B cell (primary cell): ENCODE results near the gene UBE2G2. TPM values are rescaled to one million over a fixed set of nuclear protein-coding genes. Genes with fewer than 3 reads are reported as not detected.

Experiments
- ATAC-seq: fragments of 200-7000 bp; cut with Tn5 transposase; one replicate; pipeline ENCODE4 v1.10.0; 2021; ENCODE audit warnings: low read depth, mild to moderate bottlenecking, moderate number of reproducible peaks, moderate library complexity
- CTCF ChIA-PET: fragments of 350-600 bp; sonication (Branson Sonifier 250); formaldehyde crosslinking; loops from one replicate; lab custom pipeline; 2021; ENCODE audit warnings: antibody characterized with exemption, inconsistent platforms; lab: Charles Lee
- POLR2A ChIA-PET: fragments of 350-600 bp; sonication (Branson Sonifier 250); formaldehyde crosslinking; loops from one replicate; lab custom pipeline; 2021; ENCODE audit warnings: antibody characterized with exemption; lab: Charles Lee
- DNase-seq: peaks from one replicate; pipeline ENCODE4 v3.0.0; 2013
- H2AFZ ChIP-seq: 2 replicates; pipeline ENCODE4 v1.6.1; 2012; ENCODE audit warnings: mild to moderate bottlenecking, low read depth, low read length; ENCODE audit not compliant: insufficient read depth, poor library complexity, severe bottlenecking
- H3K27ac ChIP-seq, 2 donors: 1 replicate in 1 of 2; 2 replicates in 1 of 2; pipeline ENCODE4 v1.5.1; 2012 to 2013; ENCODE audit warnings: low read length in 2 of 2, mild to moderate bottlenecking in 2 of 2, moderate library complexity in 1 of 2
- H3K27me3 ChIP-seq, 4 experiments: fragments of 200-600 bp in 1 of 4; sonication (generic) in 1 of 4; replicated peaks in 1 of 4; 1 replicate in 2 of 4; 2 replicates in 2 of 4; pipeline versions ENCODE4 v1.6.1 to v1.7.0; 2013 to 2016; ENCODE audit warnings: low read length in 3 of 4, mild to moderate bottlenecking in 2 of 4, mixed read lengths in 1 of 4, moderate library complexity in 1 of 4; ENCODE audit not compliant: insufficient read depth in 4 of 4, control insufficient read depth in 3 of 4; ENCODE audit errors: control extremely low read depth in 1 of 4
- H3K36me3 ChIP-seq, 2 experiments: replicated peaks in 1 of 2; 1 replicate in 1 of 2; 2 replicates in 1 of 2; pipeline versions ENCODE4 v1.6.1 to v1.7.1; 2013; ENCODE audit warnings: low read length in 1 of 2; ENCODE audit not compliant: insufficient read depth in 2 of 2, control insufficient read depth in 1 of 2; ENCODE audit errors: control extremely low read depth in 1 of 2, extremely low read depth in 1 of 2
- H3K4me1 ChIP-seq, 2 donors: fragments of 200-600 bp in 1 of 2; sonication (generic) in 1 of 2; 1 replicate in 1 of 2; 2 replicates in 1 of 2; pipeline versions ENCODE4 v1.5.1 to v1.6.1; 2013 to 2017; ENCODE audit warnings: low read length in 2 of 2; ENCODE audit not compliant: control insufficient read depth in 2 of 2, insufficient read depth in 2 of 2
- H3K4me2 ChIP-seq: replicated peaks from 2 replicates; pipeline ENCODE3; 2012; ENCODE audit warnings: mild to moderate bottlenecking, low read depth, low read length; ENCODE audit not compliant: poor library complexity, severe bottlenecking
- H3K4me3 ChIP-seq, 5 experiments: fragments of 200-600 bp in 1 of 5; sonication (generic) in 1 of 5; 1 replicate in 3 of 5; 2 replicates in 2 of 5; pipeline versions ENCODE4 v1.5.1 to v1.7.0; 2011 to 2016; ENCODE audit warnings: low read length in 4 of 5, mild to moderate bottlenecking in 4 of 5, low read depth in 2 of 5, control low read depth in 1 of 5, moderate library complexity in 1 of 5; ENCODE audit not compliant: insufficient read depth in 1 of 5; ENCODE audit errors: control extremely low read depth in 1 of 5, extremely low read depth in 1 of 5
- H3K79me2 ChIP-seq: fragments of 200-600 bp; sonication (generic); one replicate; pipeline ENCODE4 v1.6.0; 2016; ENCODE audit warnings: low read length; ENCODE audit not compliant: control insufficient read depth, insufficient read depth
- H3K9ac ChIP-seq: fragments of 200-600 bp; sonication (generic); 2 replicates; pipeline ENCODE4 v1.6.1; 2017; ENCODE audit warnings: mild to moderate bottlenecking, low read length, moderate library complexity
- H3K9me3 ChIP-seq, 3 donors: one replicate each; pipeline versions ENCODE4 v1.6.1 to v1.7.1; 2013; ENCODE audit warnings: low read length in 2 of 3; ENCODE audit not compliant: control insufficient read depth in 2 of 3, insufficient read depth in 1 of 3; ENCODE audit errors: control extremely low read depth in 1 of 3
- H4K20me1 ChIP-seq: 2 replicates; pipeline ENCODE4 v1.6.0; 2012; ENCODE audit warnings: mild to moderate bottlenecking, low read length; ENCODE audit not compliant: insufficient read depth, control insufficient read depth, poor library complexity, severe bottlenecking
- H3K27ac Mint-ChIP-seq: one replicate; pipeline ENCODE4 v1.8.0; 2021; ENCODE audit warnings: mixed read lengths
- H3K27me3 Mint-ChIP-seq: one replicate; pipeline ENCODE4 v1.8.0; 2021; ENCODE audit warnings: mixed read lengths
- H3K4me1 Mint-ChIP-seq: one replicate; pipeline ENCODE4 v1.8.0; 2021; ENCODE audit warnings: mixed read lengths
- H3K4me3 Mint-ChIP-seq: one replicate; pipeline ENCODE4 v1.8.0; 2021; ENCODE audit warnings: mixed read lengths
- H3K9me3 Mint-ChIP-seq: one replicate; pipeline ENCODE4 v1.8.0; 2022; ENCODE audit warnings: mixed read lengths; ENCODE audit not compliant: insufficient read depth
- EZH2 ChIP-seq: IDR thresholded peaks from 2 replicates; pipeline ENCODE4 v1.6.1; 2012; ENCODE audit warnings: borderline replicate concordance, low read depth, mild to moderate bottlenecking, moderate library complexity, low read length; ENCODE audit not compliant: insufficient read depth, poor library complexity, severe bottlenecking
- WGBS: methylation state at CpG from one replicate; pipeline ENCODE4 v1.1.5; 2013; ENCODE audit warnings: missing lambda C conversion rate; ENCODE audit not compliant: insufficient coverage; 5-methylcytosine and 5-hydroxymethylcytosine counted together
- intact Hi-C: fragments of 100-400 bp; cut with micrococcal nuclease; formaldehyde crosslinking; loops from one replicate; pipeline ENCODE4 v1.10.0; 2022
- polyA plus RNA-seq: library from polyadenylated mRNA; depleted of rRNA; stranded (reverse); fragments of >200 nt; gene quantifications from 2 replicates; pipeline ENCODE4 v1.2.3, GENCODE V29; 2012
- total RNA-seq, 2 donors: library from RNA; stranded (reverse); fragments of 120-200 nt in 1 of 2; gene quantifications; 1 replicate in 1 of 2; 2 replicates in 1 of 2; pipeline versions ENCODE4 v1.2.3 to v1.2.4, GENCODE V29; 2013 to 2022
- TF ChIP-seq, protein P1 (sequence below): fragments of 200-600 bp; IDR thresholded peaks from one replicate; pipeline ENCODE4 v1.8.0; 2022; ENCODE audit warnings: antibody characterized with exemption, mild to moderate bottlenecking

The UBE2G2 gene
- total and polyA plus RNA-seq, 2 donors (not counting 1 experiment from before 2014, with no cell fraction given) = 96.4 to 109 TPM

DNA sequence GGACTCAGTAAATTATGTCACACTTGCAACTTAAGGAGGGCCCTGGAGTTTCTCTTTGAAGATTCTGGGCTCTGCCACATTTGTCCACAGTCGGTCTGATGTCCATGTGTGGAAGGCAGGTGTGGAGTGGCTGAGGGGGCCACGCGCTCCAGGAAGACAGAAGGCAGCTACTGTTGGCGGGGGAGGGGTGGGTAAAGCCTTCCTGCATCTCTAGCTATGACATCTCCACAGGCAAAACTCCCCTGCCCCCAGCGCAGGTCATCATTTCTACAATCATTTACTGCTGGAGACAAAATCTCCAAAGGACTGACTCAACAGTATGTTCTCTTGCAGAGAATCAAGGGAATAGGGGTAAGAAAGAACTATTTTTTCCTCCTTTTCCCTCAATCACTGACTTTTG, 78.9 kb downstream of the UBE2G2 start:
- DNase-seq (no peak), ATAC-seq (no peak)
- Mint-ChIP-seq H3K27ac (no peak overlapping the region), H3K4me3 (no peak overlapping the region), H3K27me3 (peaks cover 71% of the 10 kb centered on the region), H3K4me1 (peaks cover 6% of the 10 kb centered on the region), H3K9me3 (no peaks in the 10 kb centered on the region)
- Histone ChIP-seq H3K79me2 (no peaks in the 10 kb centered on the region), H2AFZ (no peak overlapping the region), H3K9me3 (peaks cover 0 to 9% (median 0%) of the 10 kb centered on the region in 3 donors), H3K36me3 (no peaks in the 10 kb centered on the region), H3K27me3 (peaks cover 0 to 41% (median 20%) of the 10 kb centered on the region in 4 experiments), H4K20me1 (no peaks in the 10 kb centered on the region), H3K9ac (no peak overlapping the region), H3K4me3 (no peak overlapping the region), H3K4me2 (no peak overlapping the region), H3K4me1 (peaks cover 11 to 12% of the 10 kb centered on the region in 2 donors), H3K27ac (no peak overlapping the region)
- ChIA-PET POLR2A (no interaction called here), CTCF (no interaction called here)
- WGBS = 29% methylated on average over 1 of the region's 5 CpGs
- intact Hi-C loops = no loop called here
- TF ChIP-seq, protein P1, sequence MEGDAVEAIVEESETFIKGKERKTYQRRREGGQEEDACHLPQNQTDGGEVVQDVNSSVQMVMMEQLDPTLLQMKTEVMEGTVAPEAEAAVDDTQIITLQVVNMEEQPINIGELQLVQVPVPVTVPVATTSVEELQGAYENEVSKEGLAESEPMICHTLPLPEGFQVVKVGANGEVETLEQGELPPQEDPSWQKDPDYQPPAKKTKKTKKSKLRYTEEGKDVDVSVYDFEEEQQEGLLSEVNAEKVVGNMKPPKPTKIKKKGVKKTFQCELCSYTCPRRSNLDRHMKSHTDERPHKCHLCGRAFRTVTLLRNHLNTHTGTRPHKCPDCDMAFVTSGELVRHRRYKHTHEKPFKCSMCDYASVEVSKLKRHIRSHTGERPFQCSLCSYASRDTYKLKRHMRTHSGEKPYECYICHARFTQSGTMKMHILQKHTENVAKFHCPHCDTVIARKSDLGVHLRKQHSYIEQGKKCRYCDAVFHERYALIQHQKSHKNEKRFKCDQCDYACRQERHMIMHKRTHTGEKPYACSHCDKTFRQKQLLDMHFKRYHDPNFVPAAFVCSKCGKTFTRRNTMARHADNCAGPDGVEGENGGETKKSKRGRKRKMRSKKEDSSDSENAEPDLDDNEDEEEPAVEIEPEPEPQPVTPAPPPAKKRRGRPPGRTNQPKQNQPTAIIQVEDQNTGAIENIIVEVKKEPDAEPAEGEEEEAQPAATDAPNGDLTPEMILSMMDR = no peak
- TF ChIP-seq EZH2 = no peak

DNA sequence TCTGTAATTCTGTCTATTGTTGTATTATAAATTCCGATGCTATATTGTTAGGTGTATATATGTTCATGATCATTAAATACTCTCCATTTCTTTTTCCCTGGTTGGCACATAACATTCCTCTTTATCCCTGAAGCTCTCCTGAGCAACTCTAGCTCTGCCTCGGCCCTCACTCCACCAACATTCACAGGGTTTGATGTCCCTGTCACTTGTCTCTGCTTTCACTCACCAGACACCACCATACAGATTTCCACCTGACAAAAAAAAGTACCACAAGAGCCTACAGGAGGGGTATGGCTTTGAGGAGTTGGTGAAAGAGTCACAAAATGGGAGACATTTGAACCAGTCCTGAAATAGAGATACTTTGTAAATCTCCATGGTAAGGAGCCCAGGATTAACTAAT, 81.5 kb downstream of the UBE2G2 start:
- Mint-ChIP-seq H3K27ac (no peak overlapping the region), H3K27me3 (peaks cover 77% of the 10 kb centered on the region), H3K9me3 (peaks cover 3% of the 10 kb centered on the region), H3K4me1 (peaks cover 6% of the 10 kb centered on the region), H3K4me3 (no peak overlapping the region)
- Histone ChIP-seq H3K27me3 (peaks cover 0 to 36% (median 19%) of the 10 kb centered on the region in 4 experiments), H3K4me1 (peaks cover 11 to 12% of the 10 kb centered on the region in 2 donors), H3K36me3 (no peaks in the 10 kb centered on the region), H3K4me3 (no peak overlapping the region), H4K20me1 (no peaks in the 10 kb centered on the region), H2AFZ (no peak overlapping the region), H3K9me3 (peaks cover 0 to 9% (median 0%) of the 10 kb centered on the region in 3 donors), H3K27ac (no peak overlapping the region), H3K9ac (no peak overlapping the region), H3K4me2 (no peak overlapping the region), H3K79me2 (no peaks in the 10 kb centered on the region)
- ChIA-PET POLR2A (no interaction called here), CTCF (interaction anchor here (0.8 kb wide), 1 partner anchor 38 kb away, joined by 3 read pairs; no protein-coding TSS in a partner anchor)
- TF ChIP-seq, protein P1 = no peak
- no peak for TF ChIP-seq EZH2
- intact Hi-C loops = no loop called here
- 80% methylated on average over 1 of the region's 2 CpGs for WGBS
- ATAC-seq (no peak), DNase-seq (no peak)

Other genes starting within 250 kb of the UBE2G2 start
- gene KRTAP10-3, start 243.0 kb downstream of the UBE2G2 start, total RNA-seq = not detected in 2 replicates
- 0.19 and 0.40 TPM in 2 replicates for gene KRTAP10-3, start 243.0 kb downstream of the UBE2G2 start, polyA plus RNA-seq
- not detected in 2 replicates for gene KRTAP10-4, start 228.1 kb downstream of the UBE2G2 start, total RNA-seq
- gene KRTAP10-4, start 228.1 kb downstream of the UBE2G2 start, polyA plus RNA-seq = not detected in 2 replicates
- not detected in 2 replicates for gene KRTAP10-5, start 221.2 kb downstream of the UBE2G2 start, total RNA-seq
- gene KRTAP10-5, start 221.2 kb downstream of the UBE2G2 start, polyA plus RNA-seq = not detected in 2 replicates
- gene KRTAP10-6, start 209.3 kb downstream of the UBE2G2 start, total RNA-seq = not detected in 2 replicates
- not detected in 2 replicates for gene KRTAP10-6, start 209.3 kb downstream of the UBE2G2 start, polyA plus RNA-seq
- gene KRTAP10-7, start 201.2 kb downstream of the UBE2G2 start, total RNA-seq = not detected in 2 replicates
- not detected in 2 replicates for gene KRTAP10-7, start 201.2 kb downstream of the UBE2G2 start, polyA plus RNA-seq
- gene KRTAP10-8, start 189.7 kb downstream of the UBE2G2 start, total RNA-seq = not detected in 2 replicates
- not detected in 2 replicates for gene KRTAP10-8, start 189.7 kb downstream of the UBE2G2 start, polyA plus RNA-seq
- gene KRTAP10-9, start 174.7 kb downstream of the UBE2G2 start, total RNA-seq = not detected in 2 replicates
- not detected in 2 replicates for gene KRTAP10-9, start 174.7 kb downstream of the UBE2G2 start, polyA plus RNA-seq
- gene KRTAP10-10, start 164.5 kb downstream of the UBE2G2 start, total RNA-seq = not detected in 2 replicates
- gene KRTAP10-10, start 164.5 kb downstream of the UBE2G2 start, polyA plus RNA-seq = not detected in 2 replicates
- gene KRTAP10-11, start 155.4 kb downstream of the UBE2G2 start, total RNA-seq = not detected in 2 replicates
- not detected in 2 replicates for gene KRTAP10-11, start 155.4 kb downstream of the UBE2G2 start, polyA plus RNA-seq
- not detected in 2 replicates for gene KRTAP12-4, start 147.2 kb downstream of the UBE2G2 start, total RNA-seq
- not detected in 2 replicates for gene KRTAP12-4, start 147.2 kb downstream of the UBE2G2 start, polyA plus RNA-seq
- not detected in 2 replicates for gene KRTAP12-3, start 143.9 kb downstream of the UBE2G2 start, total RNA-seq
- not detected in 2 replicates for gene KRTAP12-3, start 143.9 kb downstream of the UBE2G2 start, polyA plus RNA-seq
- gene KRTAP12-2, start 134.9 kb downstream of the UBE2G2 start, total RNA-seq = not detected in 2 replicates
- gene KRTAP12-2, start 134.9 kb downstream of the UBE2G2 start, polyA plus RNA-seq = not detected in 2 replicates
- gene KRTAP12-1, start 119.7 kb downstream of the UBE2G2 start, total RNA-seq = not detected in 2 replicates
- not detected in 2 replicates for gene KRTAP12-1, start 119.7 kb downstream of the UBE2G2 start, polyA plus RNA-seq
- gene KRTAP10-12, start 104.6 kb downstream of the UBE2G2 start, total RNA-seq = not detected in 2 replicates
- gene KRTAP10-12, start 104.6 kb downstream of the UBE2G2 start, polyA plus RNA-seq = not detected in 2 replicates
- gene TSPEAR, start 90.2 kb downstream of the UBE2G2 start, total RNA-seq = not detected in 2 replicates
- not detected in 2 replicates for gene TSPEAR, start 90.2 kb downstream of the UBE2G2 start, polyA plus RNA-seq
- gene SUMO3, start 16.2 kb upstream of the UBE2G2 start, total RNA-seq = 34.6 and 37.6 TPM in 2 replicates
- gene SUMO3, start 16.2 kb upstream of the UBE2G2 start, polyA plus RNA-seq = 44.8 and 94.9 TPM in 2 replicates
- gene PTTG1IP, start 71.9 kb upstream of the UBE2G2 start, total RNA-seq = 58.6 and 62.9 TPM in 2 replicates
- gene PTTG1IP, start 71.9 kb upstream of the UBE2G2 start, polyA plus RNA-seq = 25.6 and 30.7 TPM in 2 replicates
- gene ITGB2, start 119.1 kb upstream of the UBE2G2 start, total RNA-seq = 86.7 and 102 TPM in 2 replicates
- gene ITGB2, start 119.1 kb upstream of the UBE2G2 start, polyA plus RNA-seq = 272 and 368 TPM in 2 replicates
- gene SLX9, start 138.2 kb upstream of the UBE2G2 start, total RNA-seq = 12.6 and 15.9 TPM in 2 replicates
- gene SLX9, start 138.2 kb upstream of the UBE2G2 start, polyA plus RNA-seq = 11.4 and 11.7 TPM in 2 replicates